GM23248 (cell line): Measurements from ENCODE around the gene UCP2.
"Not testable (repeated sequence)": the region's sequence is repeated elsewhere in the genome, so short reads cannot be mapped to it uniquely, and the experiment has no call there.

Experiments used
- EZH2 ChIP-seq: fragments of 200-600 bp; sonication (generic); IDR thresholded peaks from 2 replicates; pipeline ENCODE4 v1.6.1; 2018; ENCODE audit warnings: antibody characterized with exemption, mild to moderate bottlenecking; ENCODE audit not compliant: insufficient read depth, poor library complexity, severe bottlenecking
- EZH2phosphoT487 ChIP-seq: fragments of 200-600 bp; sonication (generic); IDR thresholded peaks from 2 replicates; pipeline ENCODE4 v1.6.1; 2018; ENCODE audit warnings: antibody characterized with exemption, moderate library complexity, mild to moderate bottlenecking, low read depth; ENCODE audit not compliant: insufficient read depth

DNA sequence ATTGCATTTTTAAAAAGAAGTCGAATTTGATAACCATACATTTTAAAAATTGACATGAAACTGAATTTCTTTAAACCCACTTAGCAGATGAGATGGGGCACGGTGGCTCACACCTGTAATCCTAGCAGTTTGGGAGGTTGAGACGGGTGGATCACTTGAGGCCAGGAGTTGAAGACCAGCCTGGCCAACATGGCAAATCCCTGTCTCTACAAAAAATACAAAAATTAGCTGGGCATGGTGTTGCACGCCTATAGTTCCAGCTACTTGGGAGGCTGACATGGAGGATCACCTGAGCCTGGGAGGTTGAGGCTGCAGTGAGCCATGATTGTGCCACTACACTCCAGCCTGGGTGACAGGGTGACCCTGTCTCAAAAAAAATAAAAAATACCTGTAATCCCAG, 3.0 kb upstream of the UCP2 start:
- TF ChIP-seq EZH2phosphoT487, EZH2: not testable (repeated sequence)
